HAP-1 (cell line): ENCODE data around the gene NOX1.

Source experiments
- DNase-seq, 2 experiments: peaks; one replicate each; pipeline ENCODE4 v3.0.0-alpha.2; 2016 to 2020; ENCODE audit warnings: low spot score in 2 of 2
- H3K27me3 ChIP-seq: fragments of 250-450 bp; sonication (Bioruptor Pico); 2 replicates; pipeline ENCODE4 v1.5.1; 2020; ENCODE audit warnings: low read depth, mild to moderate bottlenecking, moderate library complexity
- H3K36me3 ChIP-seq: fragments of 250-450 bp; sonication (Bioruptor Pico); replicated peaks from 2 replicates; pipeline ENCODE4 v1.5.1; 2020; ENCODE audit warnings: mild to moderate bottlenecking
- H3K4me1 ChIP-seq: fragments of 250-450 bp; sonication (Bioruptor Pico); 2 replicates; pipeline ENCODE4 v1.5.1; 2020; ENCODE audit warnings: mild to moderate bottlenecking
- H3K4me3 ChIP-seq: fragments of 250-450 bp; sonication (Bioruptor Pico); 2 replicates; pipeline ENCODE4 v1.5.1; 2020; ENCODE audit warnings: mild to moderate bottlenecking, moderate library complexity
- H3K9me3 ChIP-seq: fragments of 250-450 bp; sonication (Bioruptor Pico); 2 replicates; pipeline ENCODE4 v1.5.1; 2020; ENCODE audit warnings: mild to moderate bottlenecking, moderate library complexity
- in situ Hi-C: fragments of 300-500 bp; cut with MboI; formaldehyde crosslinking; loops from 3 replicates; pipeline ENCODE4 v1.14.3; 2020; ENCODE audit warnings: low sequenced_read_pairs, inconsistent platforms, mixed read lengths

The NOX1 gene

DNA sequence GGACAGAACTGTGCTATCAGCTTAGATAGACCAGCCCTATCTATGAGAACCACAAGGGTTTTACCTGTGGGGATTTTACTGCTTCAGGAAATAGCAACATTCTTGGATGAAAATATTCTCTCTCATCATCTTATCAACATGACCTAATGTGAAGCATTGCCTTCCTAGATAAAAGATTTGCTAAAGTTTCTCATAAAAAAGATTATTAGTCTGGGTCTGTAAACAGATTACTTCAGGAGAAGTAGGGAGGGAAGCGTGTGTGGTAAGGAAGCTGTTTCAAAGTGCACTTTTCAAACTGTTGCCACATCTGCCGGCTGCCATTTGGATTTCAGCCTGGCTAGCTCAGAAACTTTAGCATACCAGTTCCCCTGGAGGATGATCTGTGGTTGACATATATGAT is at the start of gene NOX1:
Gene NOX1, minus strand, starts transcription at position 35 of the 400 bp plus-strand sequence. CDS start 220 bp downstream, outside the sequence.
- no peak within 1 kb of the TSS for H3K4me3 ChIP-seq
- in situ Hi-C loops, result no loop called here
- H3K27me3 ChIP-seq, result peaks cover 9% of the 10 kb centered on the region
- no peaks in the 10 kb centered on the region for H3K9me3 ChIP-seq
- no peaks in the 10 kb centered on the region for H3K36me3 ChIP-seq
- DNase-seq, result no peak
- H3K4me1 ChIP-seq, result no peaks in the 10 kb centered on the region

- H3K4me1 ChIP-seq, result no peaks in the 10 kb centered on the region
- DNase-seq, result no peak
- in situ Hi-C loops, result no loop called here
- H3K4me3 ChIP-seq, result no peak overlapping the region
- H3K9me3 ChIP-seq, result no peaks in the 10 kb centered on the region
- H3K36me3 ChIP-seq, result no peaks in the 10 kb centered on the region
- H3K27me3 ChIP-seq, result peaks cover 8% of the 10 kb centered on the region; the same call in 1 of the 2 replicates
Measured at GRCh38 chrX:100915562-100915961, 41.4 kb upstream of the NOX1 start.

DNA sequence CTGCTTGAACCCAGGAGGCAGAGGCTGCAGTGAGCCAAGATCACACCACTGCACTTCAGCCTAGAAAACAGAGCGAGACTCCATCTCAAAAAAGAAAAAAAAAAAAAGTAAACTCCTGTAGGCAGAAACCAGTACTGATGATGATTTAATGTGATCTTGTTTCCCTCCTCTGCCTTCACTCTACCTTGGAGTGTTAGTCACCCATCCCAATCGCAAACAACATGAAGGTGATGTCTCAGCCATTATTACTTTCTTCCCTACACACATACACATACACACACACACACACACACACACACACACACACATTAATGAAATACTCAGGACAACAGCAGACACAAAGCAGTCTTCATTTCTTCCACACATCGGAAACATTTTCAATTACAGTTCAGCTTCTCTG is 39.0 kb upstream of the NOX1 start:
- no peaks in the 10 kb centered on the region for H3K9me3 ChIP-seq
- no peak overlapping the region for H3K4me3 ChIP-seq
- DNase-seq, result no peak
- no peaks in the 10 kb centered on the region for H3K4me1 ChIP-seq
- in situ Hi-C loops, result no loop called here
- H3K36me3 ChIP-seq, result no peaks in the 10 kb centered on the region
- no peaks in the 10 kb centered on the region; the same call in 1 of the 2 replicates for H3K27me3 ChIP-seq

DNA sequence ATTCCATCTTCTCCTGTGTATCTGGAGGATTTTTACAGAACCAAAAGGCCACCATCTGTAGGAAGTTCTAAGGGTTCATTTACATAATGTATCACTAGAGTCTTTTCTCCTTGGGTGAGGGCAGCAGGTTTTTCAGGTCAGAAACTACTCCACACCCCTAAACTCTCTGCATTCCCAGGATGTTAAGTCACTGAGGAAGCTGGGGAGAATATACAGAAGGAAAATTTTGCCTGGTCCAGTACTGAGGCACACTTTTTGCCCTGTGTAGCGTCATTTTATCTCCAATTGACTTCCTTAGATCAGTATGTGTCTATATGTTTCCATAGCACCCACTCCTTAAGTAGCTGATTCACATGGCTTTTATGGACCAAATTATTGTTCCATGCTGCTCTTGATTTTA is 37.6 kb upstream of the NOX1 start:
- DNase-seq, result no peak
- H3K27me3 ChIP-seq, result no peaks in the 10 kb centered on the region
- no peak overlapping the region for H3K4me3 ChIP-seq
- no peaks in the 10 kb centered on the region for H3K36me3 ChIP-seq
- no peaks in the 10 kb centered on the region for H3K4me1 ChIP-seq
- H3K9me3 ChIP-seq, result no peaks in the 10 kb centered on the region
- in situ Hi-C loops, result no loop called here

- Histone ChIP-seq H3K9me3 (no peaks in the 10 kb centered on the region), H3K36me3 (no peaks in the 10 kb centered on the region), H3K27me3 (no peaks in the 10 kb centered on the region), H3K4me1 (no peaks in the 10 kb centered on the region), H3K4me3 (no peak overlapping the region)
- DNase-seq, result no peak
- in situ Hi-C loops, result no loop called here
Measured at GRCh38 chrX:100905620-100906019, 31.5 kb upstream of the NOX1 start.

DNA sequence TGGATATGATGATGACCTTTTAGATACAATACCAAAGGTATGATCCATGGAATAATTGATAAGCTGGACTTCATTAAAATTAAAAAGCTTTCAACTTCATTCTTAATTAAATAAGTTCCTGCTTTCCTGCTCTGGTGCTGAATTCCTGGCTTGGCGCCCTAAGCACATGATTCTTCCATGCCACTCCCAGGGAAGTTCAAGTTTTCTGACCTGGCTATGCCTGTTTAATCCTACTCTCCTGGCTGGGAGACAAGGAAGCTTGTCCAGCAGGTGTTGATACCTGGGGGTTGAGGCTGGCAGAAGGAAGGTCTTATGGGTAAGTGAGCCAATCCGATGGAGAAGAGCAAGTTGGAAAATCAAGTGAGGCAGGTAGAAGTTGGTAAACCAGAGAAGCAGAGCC is 30.3 kb upstream of the NOX1 start:
- no peak for DNase-seq
- in situ Hi-C loops, result no loop called here

GRCh38 chrX:100895365-100896075 is 21.4 kb upstream of the NOX1 start:
- no peaks in the 10 kb centered on the region for H3K4me1 ChIP-seq
- DNase-seq, result peak; percentile 14 to 49
- H3K36me3 ChIP-seq, result no peaks in the 10 kb centered on the region
- H3K27me3 ChIP-seq, result peaks cover 3% of the 10 kb centered on the region; the same call in 1 of the 2 replicates
- H3K9me3 ChIP-seq, result no peaks in the 10 kb centered on the region
- no peak overlapping the region for H3K4me3 ChIP-seq
- in situ Hi-C loops, result no loop called here

More for the DNA sequence above, 30.3 kb upstream of the NOX1 start:
- Histone ChIP-seq H3K27me3 (no peaks in the 10 kb centered on the region), H3K36me3 (no peaks in the 10 kb centered on the region), H3K4me3 (no peak overlapping the region), H3K9me3 (no peaks in the 10 kb centered on the region), H3K4me1 (no peaks in the 10 kb centered on the region)

- H3K9me3 ChIP-seq, result no peaks in the 10 kb centered on the region
- H3K27me3 ChIP-seq, result no peaks in the 10 kb centered on the region
- no peak overlapping the region for H3K4me3 ChIP-seq
- no peaks in the 10 kb centered on the region for H3K36me3 ChIP-seq
- in situ Hi-C loops, result no loop called here
- H3K4me1 ChIP-seq, result no peaks in the 10 kb centered on the region
- no peak for DNase-seq
Measured at GRCh38 chrX:100883654-100884053, 9.5 kb upstream of the NOX1 start.

- H3K36me3 ChIP-seq, result no peaks in the 10 kb centered on the region
- H3K27me3 ChIP-seq, result no peaks in the 10 kb centered on the region; the same call in 1 of the 2 replicates
- H3K4me1 ChIP-seq, result no peaks in the 10 kb centered on the region
- no peaks in the 10 kb centered on the region for H3K9me3 ChIP-seq
- in situ Hi-C loops, result no loop called here
- no peak for DNase-seq
- H3K4me3 ChIP-seq, result no peak overlapping the region
Measured at GRCh38 chrX:100880368-100880767, 6.2 kb upstream of the NOX1 start.

DNA sequence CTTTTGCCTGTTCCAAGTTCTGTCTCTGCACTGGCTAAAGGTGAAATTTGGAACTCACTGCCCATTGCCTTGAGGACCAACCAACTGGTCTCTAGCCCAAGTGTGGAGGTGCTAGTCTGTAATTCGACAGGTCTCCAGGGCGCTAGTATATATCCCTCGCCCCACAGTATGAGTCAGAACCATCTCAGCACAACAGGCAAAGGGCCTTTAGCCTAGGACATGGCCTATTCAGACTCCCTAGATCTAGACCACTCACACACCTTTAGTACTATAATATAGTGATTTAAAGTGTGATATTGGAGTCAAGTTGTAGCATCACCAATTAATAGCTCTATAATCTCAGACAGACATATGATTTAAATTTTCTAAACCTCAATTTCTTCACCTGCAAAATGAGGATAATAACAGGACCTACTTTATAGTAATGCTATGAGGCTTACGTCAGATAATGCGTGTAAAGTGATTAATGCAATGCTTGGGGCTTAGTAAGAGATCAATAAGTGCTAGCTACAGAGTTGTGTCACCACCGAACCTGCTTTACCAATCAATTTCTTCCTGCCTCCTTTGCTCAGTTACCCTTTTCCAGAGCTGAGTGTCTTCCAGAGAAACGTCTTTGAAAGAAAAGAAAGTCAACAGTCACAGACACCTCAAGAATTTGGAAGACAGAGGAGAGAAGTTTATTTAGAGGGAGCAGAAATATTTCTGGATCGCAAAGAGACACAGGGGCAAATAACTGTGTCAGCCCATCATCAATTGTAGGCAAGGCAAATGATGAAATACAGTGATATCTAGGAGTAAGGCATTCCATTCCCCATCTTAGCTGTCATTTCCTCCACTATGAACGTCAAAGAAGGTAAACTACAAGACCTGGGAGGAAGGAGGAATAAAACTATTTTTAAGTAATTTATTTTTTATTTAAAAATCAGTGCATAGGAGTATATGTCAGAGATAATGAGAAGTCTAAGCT is 2.3 kb downstream of the NOX1 start:
- Histone ChIP-seq H3K4me1 (no peaks in the 10 kb centered on the region), H3K27me3 (peaks cover 9% of the 10 kb centered on the region), H3K4me3 (no peak overlapping the region), H3K36me3 (no peaks in the 10 kb centered on the region), H3K9me3 (no peaks in the 10 kb centered on the region)
- in situ Hi-C loops, result no loop called here
- DNase-seq, result no peak

DNA sequence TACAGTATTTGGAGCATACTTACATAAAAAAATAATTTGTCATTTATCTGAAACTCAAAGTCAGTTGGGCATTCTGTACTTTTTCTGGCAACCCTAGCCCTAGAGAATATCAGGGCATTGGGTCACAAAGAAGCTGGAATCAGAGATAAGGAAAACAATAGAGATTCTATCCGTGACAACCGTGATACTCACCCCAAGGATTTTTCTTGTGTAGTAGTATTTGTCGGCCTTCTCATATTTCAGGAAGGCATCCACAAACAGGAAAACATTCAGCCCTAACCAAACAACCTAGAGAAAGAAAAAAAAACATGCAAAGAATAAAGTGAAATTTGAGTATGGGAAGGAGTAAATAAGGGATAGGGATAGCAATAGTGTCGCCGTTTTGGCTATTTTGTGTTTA is 3.6 kb downstream of the NOX1 start:
- Histone ChIP-seq H3K36me3 (no peaks in the 10 kb centered on the region), H3K4me1 (no peaks in the 10 kb centered on the region), H3K9me3 (no peaks in the 10 kb centered on the region), H3K27me3 (peaks cover 9% of the 10 kb centered on the region), H3K4me3 (no peak overlapping the region)
- DNase-seq, result no peak
- in situ Hi-C loops, result no loop called here

DNA sequence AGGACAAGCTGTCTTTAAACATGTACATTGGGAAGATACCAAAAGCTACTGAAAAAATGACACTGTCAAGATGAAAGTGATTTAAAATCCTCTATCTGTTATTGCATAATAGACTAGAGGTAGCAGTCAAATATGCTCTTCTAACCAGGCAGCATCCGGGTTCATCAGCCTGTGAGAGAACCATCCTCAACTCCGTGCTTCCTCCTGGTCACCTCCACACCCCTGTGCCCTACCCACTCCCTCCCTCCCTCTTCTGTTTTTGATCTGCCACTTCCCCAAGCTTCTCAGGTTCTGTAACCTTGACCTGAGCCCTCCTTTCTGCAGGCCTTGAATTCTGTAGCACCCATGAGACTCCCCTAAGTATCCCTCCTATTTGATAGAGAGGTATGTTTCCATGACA is 5.9 kb downstream of the NOX1 start:
- Histone ChIP-seq H3K4me1 (no peaks in the 10 kb centered on the region), H3K36me3 (no peaks in the 10 kb centered on the region), H3K27me3 (peaks cover 5% of the 10 kb centered on the region), H3K9me3 (no peaks in the 10 kb centered on the region), H3K4me3 (no peak overlapping the region)
- in situ Hi-C loops, result no loop called here
- no peak for DNase-seq

GRCh38 chrX:100864657-100865391 is 9.3 kb downstream of the NOX1 start:
- Histone ChIP-seq H3K4me1 (no peaks in the 10 kb centered on the region), H3K36me3 (no peaks in the 10 kb centered on the region), H3K9me3 (no peaks in the 10 kb centered on the region), H3K27me3 (peaks cover 3% of the 10 kb centered on the region; the same call in 1 of the 2 replicates), H3K4me3 (no peak overlapping the region)
- in situ Hi-C loops, result no loop called here
- DNase-seq, result no peak
